ENCODE results near the gene KRTAP10-3. TPM values are rescaled to one million over a fixed set of nuclear protein-coding genes. Genes with fewer than 3 reads are reported as not detected.

KRTAP10-3 gene
- total RNA-seq, 1 donor from 2014 or later: not detected

DNA sequence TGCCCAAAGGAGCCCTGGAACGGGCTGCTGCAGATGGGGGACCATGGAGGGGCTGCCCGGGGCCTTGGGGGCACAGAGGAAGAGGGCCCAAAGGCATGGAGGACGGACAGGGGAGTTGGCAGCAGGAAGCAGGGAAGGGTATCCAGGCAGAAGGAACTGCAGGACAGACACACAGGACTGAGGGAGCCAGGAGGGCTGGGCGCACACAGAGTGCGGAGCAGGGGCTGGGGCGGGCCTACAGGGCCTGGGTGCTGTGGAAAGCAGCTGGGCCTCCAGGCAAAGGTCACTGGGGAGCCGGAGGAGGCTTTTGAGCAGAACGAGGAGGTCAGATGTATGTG lies 46.7 kb downstream of the KRTAP10-3 start:
- H3K9me3 ChIP-seq: no peaks in the 10 kb centered on the region
- H3K36me3 ChIP-seq: no peaks in the 10 kb centered on the region
- no peak overlapping the region for H3K27ac ChIP-seq
- H3K4me3 ChIP-seq: no peak overlapping the region
- ATAC-seq (no peak), DNase-seq (no peak)
- H3K4me1 ChIP-seq: no peaks in the 10 kb centered on the region
- TF ChIP-seq, protein P1, sequence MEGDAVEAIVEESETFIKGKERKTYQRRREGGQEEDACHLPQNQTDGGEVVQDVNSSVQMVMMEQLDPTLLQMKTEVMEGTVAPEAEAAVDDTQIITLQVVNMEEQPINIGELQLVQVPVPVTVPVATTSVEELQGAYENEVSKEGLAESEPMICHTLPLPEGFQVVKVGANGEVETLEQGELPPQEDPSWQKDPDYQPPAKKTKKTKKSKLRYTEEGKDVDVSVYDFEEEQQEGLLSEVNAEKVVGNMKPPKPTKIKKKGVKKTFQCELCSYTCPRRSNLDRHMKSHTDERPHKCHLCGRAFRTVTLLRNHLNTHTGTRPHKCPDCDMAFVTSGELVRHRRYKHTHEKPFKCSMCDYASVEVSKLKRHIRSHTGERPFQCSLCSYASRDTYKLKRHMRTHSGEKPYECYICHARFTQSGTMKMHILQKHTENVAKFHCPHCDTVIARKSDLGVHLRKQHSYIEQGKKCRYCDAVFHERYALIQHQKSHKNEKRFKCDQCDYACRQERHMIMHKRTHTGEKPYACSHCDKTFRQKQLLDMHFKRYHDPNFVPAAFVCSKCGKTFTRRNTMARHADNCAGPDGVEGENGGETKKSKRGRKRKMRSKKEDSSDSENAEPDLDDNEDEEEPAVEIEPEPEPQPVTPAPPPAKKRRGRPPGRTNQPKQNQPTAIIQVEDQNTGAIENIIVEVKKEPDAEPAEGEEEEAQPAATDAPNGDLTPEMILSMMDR (IDR thresholded peaks at IDR 0.05): no peak
- peaks cover 15% of the 10 kb centered on the region for H3K27me3 ChIP-seq
- intact Hi-C loops (cut with DNase I): loop anchor here (2.0 kb wide), 1 partner anchor 281 kb away; no protein-coding TSS in a partner anchor

DNA sequence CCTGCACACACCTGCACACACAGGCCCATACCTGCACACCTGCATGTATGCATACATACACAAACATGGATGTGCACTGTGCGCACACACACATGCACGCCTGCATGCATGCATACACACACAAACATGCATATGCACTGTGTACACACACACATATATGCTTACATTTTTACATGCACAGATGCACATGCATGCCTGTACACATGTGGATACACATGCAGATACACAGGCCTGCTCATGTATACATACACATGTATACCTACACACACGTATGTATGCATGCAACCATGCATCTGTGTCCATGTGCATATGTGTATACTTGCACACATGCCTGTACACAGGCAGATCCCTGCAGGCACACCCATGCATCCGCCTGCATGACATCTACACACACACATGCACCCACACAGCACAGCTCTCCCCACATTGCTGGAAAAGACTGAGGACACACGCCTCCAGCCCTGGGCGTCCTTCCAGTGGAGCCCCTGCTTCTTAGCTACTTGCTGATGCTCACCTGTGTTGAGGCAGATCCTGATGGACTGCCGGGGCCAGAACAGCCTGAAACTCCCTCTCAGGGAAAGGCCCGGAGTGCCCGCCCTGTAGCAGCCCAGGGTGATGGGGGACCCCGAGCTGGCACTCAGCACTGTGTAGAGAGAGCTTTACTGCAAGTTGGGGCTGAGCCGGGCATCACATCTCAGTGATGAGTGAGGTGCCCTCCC lies 47.2 kb downstream of the KRTAP10-3 start:
- ATAC-seq (no peak), DNase-seq (no peak)
- H3K4me3 ChIP-seq: no peak overlapping the region
- H3K9me3 ChIP-seq: no peaks in the 10 kb centered on the region
- no peaks in the 10 kb centered on the region for H3K4me1 ChIP-seq
- intact Hi-C loops (cut with DNase I): loop anchor here (2.0 kb wide), 1 partner anchor 281 kb away; no protein-coding TSS in a partner anchor
- H3K27ac ChIP-seq: no peak overlapping the region
- TF ChIP-seq, protein P1 (IDR thresholded peaks at IDR 0.05): no peak
- H3K36me3 ChIP-seq: no peaks in the 10 kb centered on the region
- H3K27me3 ChIP-seq: peaks cover 15% of the 10 kb centered on the region

DNA sequence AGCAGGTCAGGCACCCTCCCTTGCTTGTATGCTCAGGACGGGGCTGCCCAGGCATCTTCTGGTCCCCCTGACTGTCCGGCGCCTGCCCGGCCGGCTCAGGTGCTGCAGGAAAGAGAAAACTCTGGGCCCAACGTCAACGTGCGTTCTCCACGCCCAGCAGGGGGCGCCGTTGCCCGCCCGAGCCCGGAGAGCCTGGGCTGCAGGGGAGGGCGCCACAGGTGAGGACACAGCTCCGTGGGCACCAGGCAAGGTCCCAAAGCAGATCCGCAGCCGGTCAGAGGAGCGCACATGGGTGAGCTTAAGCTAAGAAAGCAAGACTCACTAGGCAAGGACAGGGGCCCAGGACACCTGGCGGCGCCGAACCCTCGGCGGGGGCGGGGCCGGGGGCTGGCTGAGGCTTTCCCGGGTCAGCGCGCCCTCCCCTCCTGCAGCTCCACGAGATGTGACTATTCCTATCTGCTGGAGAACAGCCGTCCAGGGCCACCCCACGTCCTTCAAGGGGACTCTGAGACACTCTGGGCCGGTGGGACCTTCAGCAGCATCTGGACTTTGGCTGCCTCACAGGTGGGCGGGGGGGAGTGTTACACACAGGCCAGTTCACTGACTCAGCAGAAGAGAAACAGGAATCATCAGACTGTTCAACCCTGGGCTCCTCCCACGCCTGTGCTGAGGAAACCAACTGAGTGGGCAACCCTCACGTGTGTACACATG lies 47.9 kb downstream of the KRTAP10-3 start:
- peaks cover 18% of the 10 kb centered on the region for H3K27me3 ChIP-seq
- DNase-seq: peak; percentile 87
- no peak overlapping the region for H3K4me3 ChIP-seq
- TF ChIP-seq, protein P1 (IDR thresholded peaks at IDR 0.05): peak; percentile 74
- intact Hi-C loops (cut with DNase I): loop anchor here (2.0 kb wide), 1 partner anchor 282 kb away; no protein-coding TSS in a partner anchor
- H3K4me1 ChIP-seq: no peaks in the 10 kb centered on the region
- no peaks in the 10 kb centered on the region for H3K36me3 ChIP-seq
- no peak overlapping the region for H3K27ac ChIP-seq
- no peaks in the 10 kb centered on the region for H3K9me3 ChIP-seq
- ATAC-seq: peak; percentile 76

DNA sequence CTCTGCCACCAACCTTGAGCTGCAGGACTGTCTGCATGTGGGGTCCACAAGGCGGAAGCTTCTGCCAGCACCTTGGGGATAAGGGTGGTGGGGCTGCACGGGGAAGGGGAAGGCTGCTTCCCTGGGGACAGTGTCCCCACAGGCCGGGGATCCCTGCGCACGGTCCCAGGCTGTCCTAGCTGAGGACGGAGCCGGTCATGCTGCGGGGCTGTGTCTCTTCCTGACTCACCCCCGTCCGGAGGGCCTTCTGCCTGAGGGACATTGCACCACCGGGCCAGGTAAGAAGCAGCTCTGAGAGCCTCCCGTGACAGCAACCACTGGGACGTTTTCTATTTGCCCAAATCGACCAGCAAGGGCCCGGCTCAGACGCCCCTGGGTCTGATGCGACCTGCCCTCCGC lies 48.5 kb downstream of the KRTAP10-3 start:
- no peak for DNase-seq
- no peaks in the 10 kb centered on the region for H3K36me3 ChIP-seq
- intact Hi-C loops (cut with DNase I): loop anchor here (2.0 kb wide), 1 partner anchor 283 kb away; no protein-coding TSS in a partner anchor
- TF ChIP-seq, protein P1 (IDR thresholded peaks at IDR 0.05): no peak
- no peaks in the 10 kb centered on the region for H3K4me1 ChIP-seq
- no peak overlapping the region for H3K27ac ChIP-seq
- no peak overlapping the region for H3K4me3 ChIP-seq
- H3K27me3 ChIP-seq: peaks cover 18% of the 10 kb centered on the region
- no peaks in the 10 kb centered on the region for H3K9me3 ChIP-seq
- ATAC-seq: no peak

DNA sequence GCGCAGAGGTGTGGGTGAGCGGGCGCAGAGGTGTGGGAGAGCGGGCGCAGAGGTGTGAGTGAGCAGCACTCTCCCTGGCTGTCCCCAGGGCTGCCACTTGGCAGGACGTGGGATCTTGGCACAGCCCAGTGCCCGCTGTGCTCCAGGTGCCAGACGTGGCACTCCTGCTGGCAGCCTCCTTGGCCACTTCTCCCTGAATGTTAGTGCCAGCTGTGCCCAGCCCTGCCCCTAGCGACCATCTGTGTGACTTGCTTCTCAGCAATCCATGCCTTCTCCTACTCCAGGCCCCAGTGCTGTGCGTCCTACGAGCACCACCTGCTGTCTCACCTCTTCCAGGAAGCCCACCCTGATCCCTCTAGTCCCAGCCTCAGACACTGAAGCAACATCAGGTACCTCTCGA lies 49.1 kb downstream of the KRTAP10-3 start:
- Histone ChIP-seq H3K9me3 (no peaks in the 10 kb centered on the region), H3K4me3 (no peak overlapping the region), H3K36me3 (no peaks in the 10 kb centered on the region), H3K27me3 (peaks cover 18% of the 10 kb centered on the region), H3K4me1 (no peaks in the 10 kb centered on the region), H3K27ac (no peak overlapping the region)
- DNase-seq (peak; percentile 92), ATAC-seq (peak; percentile 88)
- TF ChIP-seq, protein P1 (IDR thresholded peaks at IDR 0.05): peak; percentile 47
- intact Hi-C loops (cut with DNase I): no loop called here

Measured in upper lobe of right lung (tissue), 1 donor.